Thyroid gland (tissue), 4 donors: Measurements from ENCODE around the gene SLAIN2. TPM values are rescaled to one million over a fixed set of nuclear protein-coding genes. Genes with fewer than 3 reads are reported as not detected.

Experiments
- DNase-seq, 2 donors: peaks; one replicate each; pipeline ENCODE4 v3.0.0-alpha.2; 2019
- H3K27ac ChIP-seq, 3 donors: fragments of 200-600 bp; sonication (generic); 1 replicate in 2 of 3; 2 replicates in 1 of 3; pipeline ENCODE4 v1.5.1; 2016 to 2019; ENCODE audit warnings: mild to moderate bottlenecking in 1 of 3, moderate library complexity in 1 of 3
- H3K27me3 ChIP-seq: fragments of 200-600 bp; sonication (generic); one replicate; pipeline ENCODE4 v1.5.1; 2019
- H3K36me3 ChIP-seq, 2 donors: fragments of 200-600 bp; sonication (generic); one replicate each; pipeline ENCODE4 v1.5.1; 2016 to 2019
- H3K4me1 ChIP-seq, 2 donors: fragments of 200-600 bp; sonication (generic); one replicate each; pipeline ENCODE4 v1.5.1; 2017 to 2019
- H3K4me3 ChIP-seq, 3 donors: fragments of 200-600 bp; sonication (generic); replicated peaks in 1 of 3; 1 replicate in 2 of 3; 2 replicates in 1 of 3; pipeline ENCODE4 v1.5.1; 2016; ENCODE audit warnings: mild to moderate bottlenecking in 1 of 3
- H3K9me3 ChIP-seq: fragments of 200-600 bp; sonication (generic); one replicate; pipeline ENCODE4 v1.5.1; 2017
- CTCF ChIP-seq, 6 experiments: fragments of 200-600 bp in 3 of 6; fragments of 450-650 bp in 3 of 6; sonication (generic) in 3 of 6; IDR thresholded peaks; one replicate each; pipeline ENCODE4 v1.5.1; 2016 to 2019; ENCODE audit warnings: antibody characterized with exemption in 6 of 6, mild to moderate bottlenecking in 2 of 6, inconsistent platforms in 1 of 6, moderate library complexity in 1 of 6
- POLR2A ChIP-seq, 2 donors: fragments of 450-650 bp; IDR thresholded peaks; one replicate each; pipeline ENCODE4 v1.6.1; 2017; ENCODE audit warnings: antibody characterized with exemption in 2 of 2, mild to moderate bottlenecking in 2 of 2, moderate library complexity in 1 of 2
- WGBS, 2 donors: methylation state at CpG; one replicate each; pipeline ENCODE4 v1.1.5; 2017; 5-methylcytosine and 5-hydroxymethylcytosine counted together
- intact Hi-C: fragments of 100-400 bp; cut with DNase I; formaldehyde crosslinking; loops from one replicate; pipeline ENCODE4 v1.15.1; 2023
- total RNA-seq, 4 donors: library from RNA; depleted of rRNA; stranded (reverse); fragments of >200 nt; gene quantifications; one replicate each; pipeline ENCODE4 v1.2.3, GENCODE V29; 2016

Gene SLAIN2
- total RNA-seq, 4 donors from 2014 or later: 40.8 to 191 (median 82.5) TPM

- intact Hi-C loops: no loop called here
- no peaks in the 10 kb centered on the region for H3K4me1 ChIP-seq
- no peaks in the 10 kb centered on the region for H3K36me3 ChIP-seq
- H3K27me3 ChIP-seq: no peaks in the 10 kb centered on the region
- no peak for TF ChIP-seq CTCF (IDR thresholded peaks at IDR 0.05)
- TF ChIP-seq POLR2A (IDR thresholded peaks at IDR 0.05): no peak
- no peak overlapping the region for H3K4me3 ChIP-seq
- WGBS, 2 donors: 94% methylated on average over 6 of the region's 6 CpGs
- H3K9me3 ChIP-seq: no peaks in the 10 kb centered on the region
- no peak for DNase-seq
- H3K27ac ChIP-seq: no peak overlapping the region
These were observed 134.4 kb downstream of the SLAIN2 start for GRCh38 chr4:48475770-48476169.

Other genes starting within 250 kb of the SLAIN2 start
- 1 to 10 TPM; 1.8 to 3.6 (median 1.9) TPM for gene TXK, start 207.3 kb upstream of the SLAIN2 start, total RNA-seq
- gene TEC, start 71.7 kb upstream of the SLAIN2 start, total RNA-seq: 10 to 100 TPM in 1 of 4 donors, 1 to 10 TPM in 3; 3.6 to 12.7 (median 3.9) TPM
- under 1 TPM in 1 of 4 donors, not detected in 3; 0.13 TPM for gene SLC10A4, start 141.8 kb downstream of the SLAIN2 start, total RNA-seq
- gene ZAR1, start 148.7 kb downstream of the SLAIN2 start, total RNA-seq: not detected